GM19193 (cell line): Measurements from ENCODE around the gene SHANK3.

Experiments used
- POLR2A ChIP-seq: IDR thresholded peaks from 4 replicates; pipeline ENCODE4 v1.6.1; 2011; ENCODE audit not compliant: insufficient read depth, insufficient read length; ENCODE audit errors: extremely low read depth

The SHANK3 gene

GRCh38 chr22:50674606-50675552, 2.3 kb downstream of the SHANK3 start:
- TF ChIP-seq POLR2A, result no peak

DNA sequence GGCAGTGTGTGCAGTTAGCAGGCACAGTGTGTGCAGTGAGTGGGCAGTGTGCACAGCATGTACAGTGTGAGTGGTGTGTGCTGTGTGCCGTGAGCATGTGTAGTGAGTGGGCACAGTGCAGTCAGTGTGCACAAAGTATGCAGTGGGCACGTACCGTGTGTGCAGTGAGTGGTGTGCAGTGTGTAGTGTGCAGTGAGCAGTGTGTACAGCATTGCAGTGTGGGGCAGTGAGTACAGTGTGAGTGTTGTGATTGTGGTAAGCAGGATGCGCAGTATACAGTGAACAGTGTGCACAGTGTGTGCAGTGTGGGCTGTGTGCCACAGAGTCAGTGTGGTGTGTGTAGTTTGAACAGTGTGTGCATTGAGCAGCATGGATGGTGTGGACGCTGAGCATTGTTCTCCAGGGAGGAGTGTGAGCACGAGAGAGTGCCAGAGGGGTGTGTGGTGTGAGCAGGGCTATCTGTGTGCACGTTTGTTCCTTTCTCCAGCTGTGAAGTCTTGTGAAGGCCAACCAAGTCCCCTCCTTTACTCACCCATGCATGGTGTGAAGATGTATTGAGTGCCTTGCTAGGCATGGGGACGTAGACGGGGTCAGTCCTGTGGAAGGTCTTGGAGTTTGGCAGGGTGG, 3.0 kb downstream of the SHANK3 start:
- TF ChIP-seq POLR2A, result no peak

DNA sequence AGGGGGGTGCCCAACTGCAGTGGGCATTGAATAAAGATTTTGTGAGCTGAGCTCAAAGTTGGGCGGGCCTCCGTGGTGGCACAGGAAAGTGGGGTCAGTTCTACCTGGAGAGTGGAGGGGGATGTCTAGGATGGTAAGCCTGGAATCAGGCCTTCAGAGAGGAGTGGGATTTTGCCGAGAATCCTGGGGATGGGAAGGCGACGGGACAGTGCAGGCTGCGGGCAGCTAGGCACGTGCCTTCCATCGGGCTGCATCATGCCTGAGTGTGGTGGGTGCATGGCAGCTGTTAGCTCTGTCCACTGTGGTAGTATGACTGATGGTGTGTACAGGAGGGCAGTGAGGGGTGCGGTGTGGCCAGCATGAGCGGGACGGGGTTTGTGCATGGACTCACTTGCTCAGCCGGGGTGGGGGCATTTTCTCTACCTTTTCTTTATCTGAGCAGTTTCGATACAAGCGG, 3.6 kb downstream of the SHANK3 start:
- no peak for TF ChIP-seq POLR2A

DNA sequence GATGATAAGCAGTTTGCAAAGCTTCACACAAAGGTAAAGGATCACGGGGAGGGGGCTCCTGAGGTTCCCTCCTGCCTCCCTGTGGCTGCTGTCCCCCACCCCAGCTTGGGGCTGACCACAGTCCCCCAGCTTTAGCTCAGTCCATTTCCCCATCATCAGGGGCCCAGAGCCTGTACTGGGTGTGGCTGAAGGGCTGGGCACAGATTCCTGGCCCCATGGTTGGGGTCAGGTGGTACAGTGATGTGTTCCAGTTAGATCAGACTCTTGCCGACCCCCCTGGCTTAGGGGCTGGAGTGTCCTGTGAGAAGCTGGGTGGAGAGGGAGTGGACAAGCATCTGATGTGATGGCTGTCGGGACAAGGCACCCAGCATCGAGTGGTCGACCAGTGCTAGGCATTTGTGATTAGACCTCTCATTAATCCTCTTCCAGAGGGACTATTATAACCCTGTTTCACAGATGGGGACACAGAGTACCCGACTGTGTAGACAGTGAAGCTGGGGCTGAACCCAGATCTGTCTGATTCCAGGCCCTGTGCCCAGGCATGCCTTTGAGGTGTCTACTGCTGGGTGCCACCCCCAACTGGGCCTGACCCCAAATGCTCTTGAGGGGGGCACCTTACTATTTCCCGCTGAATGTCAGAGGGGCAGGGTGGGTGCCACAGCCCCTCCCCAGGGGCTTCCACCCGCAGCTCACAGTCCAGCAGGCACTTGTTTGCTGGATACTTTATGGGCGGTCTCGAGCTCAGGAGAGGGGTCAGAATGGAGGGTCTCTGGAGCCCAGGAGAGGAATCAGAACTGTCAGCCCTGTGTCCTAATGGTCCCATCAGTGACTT, 4.3 kb downstream of the SHANK3 start:
- no peak for TF ChIP-seq POLR2A

GRCh38 chr22:50677493-50678217, 5.0 kb downstream of the SHANK3 start:
- TF ChIP-seq POLR2A, result no peak

GRCh38 chr22:50678218-50678650, 5.6 kb downstream of the SHANK3 start:
- no peak for TF ChIP-seq POLR2A

DNA sequence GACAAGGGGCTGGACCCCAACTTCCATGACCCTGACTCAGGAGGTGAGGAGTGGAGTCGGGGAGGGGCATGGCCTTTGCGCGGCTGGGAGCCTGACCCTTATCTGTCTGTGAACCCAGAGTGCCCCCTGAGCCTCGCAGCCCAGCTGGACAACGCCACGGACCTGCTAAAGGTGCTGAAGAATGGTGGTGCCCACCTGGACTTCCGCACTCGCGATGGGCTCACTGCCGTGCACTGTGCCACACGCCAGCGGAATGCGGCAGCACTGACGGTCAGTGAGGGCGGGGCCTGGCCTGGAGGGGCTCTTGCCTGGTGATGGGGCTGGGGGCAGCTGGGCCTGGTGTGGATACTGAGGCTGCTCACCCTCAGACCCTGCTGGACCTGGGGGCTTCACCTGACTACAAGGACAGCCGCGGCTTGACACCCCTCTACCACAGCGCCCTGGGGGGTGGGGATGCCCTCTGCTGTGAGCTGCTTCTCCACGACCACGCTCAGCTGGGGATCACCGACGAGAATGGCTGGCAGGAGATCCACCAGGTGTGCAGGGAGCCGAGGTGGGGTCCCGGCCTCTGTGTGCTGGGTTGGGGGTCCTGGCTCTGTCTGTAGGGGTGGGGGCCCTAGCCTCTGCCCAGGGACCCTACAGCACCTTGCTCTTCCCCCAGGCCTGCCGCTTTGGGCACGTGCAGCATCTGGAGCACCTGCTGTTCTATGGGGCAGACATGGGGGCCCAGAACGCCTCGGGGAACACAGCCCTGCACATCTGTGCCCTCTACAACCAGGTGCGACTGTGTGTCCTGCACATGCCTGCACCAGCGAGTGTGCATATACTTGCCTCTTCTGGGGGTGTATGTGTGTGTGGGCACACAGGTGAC, 6.3 kb downstream of the SHANK3 start:
- TF ChIP-seq POLR2A, result no peak

DNA sequence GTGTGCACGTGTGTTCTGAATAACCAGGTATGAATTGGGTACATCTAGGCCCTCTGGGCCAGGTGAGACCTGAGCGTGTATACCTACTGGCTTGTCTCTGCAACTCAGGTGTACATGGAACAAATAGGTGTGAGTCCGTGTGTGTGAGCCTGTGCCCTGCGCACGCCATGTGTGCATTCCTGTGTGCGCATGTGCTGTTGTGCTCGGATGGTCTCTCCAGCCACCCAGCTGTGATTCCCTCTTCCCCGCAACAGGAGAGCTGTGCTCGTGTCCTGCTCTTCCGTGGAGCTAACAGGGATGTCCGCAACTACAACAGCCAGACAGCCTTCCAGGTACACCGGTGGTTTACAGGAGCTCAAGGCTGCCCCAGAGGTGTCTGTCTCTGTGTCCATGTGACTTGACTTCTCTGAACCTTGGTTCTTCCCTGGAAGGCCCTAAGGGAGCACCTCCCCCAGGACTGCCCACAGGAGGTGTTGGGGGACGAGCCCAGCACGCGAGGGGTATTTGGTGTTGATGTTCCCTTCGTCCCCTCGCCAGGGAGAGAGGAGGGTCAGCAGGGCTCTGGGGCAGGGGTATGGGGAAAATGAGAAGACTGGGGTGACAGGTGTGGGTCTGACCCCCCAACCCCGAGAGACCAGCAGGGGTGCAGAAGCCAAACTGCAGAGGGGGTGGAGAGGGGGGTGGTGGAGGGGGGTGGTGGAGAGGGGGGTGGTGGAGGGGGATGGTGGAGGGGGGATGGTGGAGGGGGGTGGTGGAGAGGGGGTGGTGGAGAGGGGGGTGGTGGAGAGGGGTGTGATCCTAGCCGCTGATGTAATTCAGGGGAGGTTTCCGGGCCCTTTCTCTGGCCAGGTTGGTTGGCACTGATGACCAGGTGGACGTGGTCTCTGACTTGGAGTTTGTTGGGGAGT, 10.7 kb downstream of the SHANK3 start:
- no peak for TF ChIP-seq POLR2A

DNA sequence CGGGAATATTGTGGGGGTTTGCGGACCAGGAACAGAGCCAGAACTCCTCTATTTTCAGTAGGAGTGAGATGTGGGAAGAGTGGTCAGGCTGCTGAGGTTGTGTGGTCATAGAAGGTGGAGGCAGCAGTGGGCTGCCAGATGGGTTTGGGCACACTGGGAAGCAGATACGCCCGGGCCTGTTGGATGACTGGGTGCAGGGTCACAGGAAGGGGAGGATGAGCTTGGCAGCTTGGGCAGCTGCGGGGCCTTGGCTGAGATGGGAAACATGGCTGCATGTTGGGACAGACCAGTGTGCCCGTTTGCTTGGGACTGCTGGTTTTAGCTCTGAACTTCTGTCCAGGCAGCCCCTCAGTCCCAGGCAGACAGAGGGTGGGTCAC, 11.4 kb downstream of the SHANK3 start:
- TF ChIP-seq POLR2A, result no peak

GRCh38 chr22:50684501-50684900, 11.9 kb downstream of the SHANK3 start:
- TF ChIP-seq POLR2A, result no peak

GRCh38 chr22:50684986-50685385, 12.4 kb downstream of the SHANK3 start:
- no peak for TF ChIP-seq POLR2A

DNA sequence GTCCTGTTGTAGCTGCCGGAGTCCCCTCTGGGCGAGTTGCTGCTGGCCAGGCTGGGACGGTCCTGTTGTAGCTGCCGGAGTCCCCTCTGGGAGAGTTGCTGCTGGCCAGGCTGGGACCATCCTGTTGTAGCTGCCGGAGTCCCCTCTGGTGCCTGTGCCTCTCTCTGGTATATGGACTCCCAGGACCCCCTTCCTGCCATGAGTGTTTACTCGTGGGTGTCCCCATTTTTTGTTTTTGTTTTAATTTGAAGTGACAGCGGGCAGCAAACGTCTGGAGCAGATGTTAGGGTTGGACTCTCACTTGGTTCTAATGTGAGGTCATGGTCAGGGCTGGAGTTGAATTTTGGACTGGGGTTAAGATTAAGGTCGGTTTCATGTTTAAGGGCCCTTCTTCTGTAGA, 14.2 kb downstream of the SHANK3 start:
- TF ChIP-seq POLR2A, result no peak

GRCh38 chr22:50687829-50688228, 15.2 kb downstream of the SHANK3 start:
- TF ChIP-seq POLR2A, result no peak

DNA sequence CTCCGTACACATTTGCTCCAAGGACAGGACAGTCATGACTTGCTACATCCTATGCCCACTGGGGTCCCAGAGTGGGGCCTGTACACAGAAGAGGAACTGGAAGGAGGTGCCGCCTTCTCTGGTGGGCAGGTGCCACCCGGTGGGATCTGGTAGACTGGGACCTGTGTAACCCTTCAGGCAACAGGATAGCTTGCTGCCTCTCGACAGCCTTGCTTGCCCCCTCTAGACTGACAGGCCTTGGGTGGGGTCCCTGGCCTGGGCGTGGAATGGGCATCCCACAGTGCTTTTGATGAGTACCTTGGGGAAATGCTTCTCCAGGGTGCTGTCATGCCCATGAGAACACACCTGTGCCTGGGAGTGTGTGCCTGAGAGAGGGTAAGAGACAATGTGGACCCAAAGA, 15.8 kb downstream of the SHANK3 start:
- TF ChIP-seq POLR2A, result no peak
